Activated CD8-positive, alpha-beta memory T cell treated with anti-CD3 and anti-CD28 coated beads, Interleukin-2, amount 10 ng/mL, durations not matched to agents 7 days and 5 days (primary cell): ENCODE measurements around the gene SEMA4D. TPM values are rescaled to one million over a fixed set of nuclear protein-coding genes. Genes with fewer than 3 reads are reported as not detected.

Experiments used
- ATAC-seq: fragments of 150-1000 bp; cut with Tn5 transposase; one replicate; pipeline ENCODE4 v1.10.0; 2021; ENCODE audit warnings: moderate library complexity
- CTCF ChIA-PET: fragments of 350-600 bp; sonication (Branson Sonifier 250); formaldehyde crosslinking; loops from one replicate; lab custom pipeline; 2021; ENCODE audit warnings: antibody characterized with exemption; lab: Charles Lee
- DNase-seq: peaks from one replicate; pipeline ENCODE4 v3.0.0-alpha.2; 2020
- H3K27ac Mint-ChIP-seq: one replicate; pipeline ENCODE4 v1.8.0; 2021; ENCODE audit warnings: mild to moderate bottlenecking, mixed read lengths
- H3K27me3 Mint-ChIP-seq: one replicate; pipeline ENCODE4 v1.8.0; 2021; ENCODE audit warnings: mixed read lengths
- H3K36me3 Mint-ChIP-seq: one replicate; pipeline ENCODE4 v1.8.0; 2021; ENCODE audit warnings: mild to moderate bottlenecking, mixed read lengths
- H3K4me1 Mint-ChIP-seq: one replicate; pipeline ENCODE4 v1.8.0; 2021; ENCODE audit warnings: mixed read lengths
- H3K4me3 Mint-ChIP-seq: one replicate; pipeline ENCODE4 v1.8.0; 2021; ENCODE audit warnings: mild to moderate bottlenecking, moderate library complexity, mixed read lengths
- H3K9me3 Mint-ChIP-seq: one replicate; pipeline ENCODE4 v1.8.0; 2022; ENCODE audit warnings: low read depth, mixed read lengths
- total RNA-seq, 2 experiments: library from RNA; stranded (reverse); gene quantifications; one replicate each; pipeline ENCODE4 v1.2.3, GENCODE V29; 2021

The SEMA4D gene
- total RNA-seq, 2 experiments from 2014 or later, result 408 to 525 TPM

DNA sequence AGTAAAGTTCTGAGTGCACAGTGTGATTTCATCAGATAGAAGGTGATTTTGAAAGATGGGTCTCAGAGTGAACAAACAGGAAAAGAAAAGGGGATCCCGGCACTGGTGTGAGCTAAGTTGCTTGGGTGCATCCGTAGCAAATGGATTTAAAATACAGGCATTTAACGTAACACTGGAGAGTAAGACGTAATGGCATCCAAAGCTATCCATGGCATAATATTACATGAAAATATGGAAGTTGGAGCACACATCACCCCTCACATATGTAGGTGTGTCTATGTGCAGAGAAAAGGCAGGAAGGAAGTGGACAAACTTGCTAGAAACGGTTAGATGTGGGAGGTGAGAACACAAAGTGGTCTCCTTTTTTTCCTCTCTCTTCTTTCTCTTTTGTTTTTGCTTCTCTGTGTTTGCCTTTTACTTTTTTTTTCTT lies 38.2 kb upstream of the SEMA4D start:
- Mint-ChIP-seq H3K27ac (peak overlapping the region; percentile 97), H3K4me3 (peak overlapping the region; percentile 21), H3K4me1 (peaks cover 79% of the 10 kb centered on the region), H3K36me3 (no peaks in the 10 kb centered on the region), H3K27me3 (no peaks in the 10 kb centered on the region), H3K9me3 (no peaks in the 10 kb centered on the region)
- ATAC-seq, result peak; percentile 83
- CTCF ChIA-PET, result interaction anchor here (1.1 to 6.8 kb wide), 14 partner anchors 13 to 119 kb away, joined by 3 to 38 read pairs (median 4); no protein-coding TSS in a partner anchor
- peak; percentile 61 for DNase-seq

GRCh38 chr9:89535461-89535860 lies 37.5 kb upstream of the SEMA4D start:
- H3K4me3 Mint-ChIP-seq, result no peak overlapping the region
- H3K27ac Mint-ChIP-seq, result peak overlapping the region; percentile 97
- no peaks in the 10 kb centered on the region for H3K27me3 Mint-ChIP-seq
- no peaks in the 10 kb centered on the region for H3K9me3 Mint-ChIP-seq
- CTCF ChIA-PET, result interaction anchor here (1.2 to 6.8 kb wide), 10 partner anchors 12 to 119 kb away, joined by 3 to 38 read pairs (median 8); no protein-coding TSS in a partner anchor
- peaks cover 86% of the 10 kb centered on the region for H3K4me1 Mint-ChIP-seq
- H3K36me3 Mint-ChIP-seq, result no peaks in the 10 kb centered on the region
- ATAC-seq (no peak), DNase-seq (no peak)

- no peaks in the 10 kb centered on the region for H3K36me3 Mint-ChIP-seq
- CTCF ChIA-PET, result interaction anchor here (1.3 to 6.8 kb wide), 4 partner anchors 11 to 118 kb away, joined by 3 to 38 read pairs (median 6); no protein-coding TSS in a partner anchor
- H3K9me3 Mint-ChIP-seq, result no peaks in the 10 kb centered on the region
- DNase-seq (no peak), ATAC-seq (no peak)
- H3K27ac Mint-ChIP-seq, result peak overlapping the region; percentile 97
- H3K4me1 Mint-ChIP-seq, result peaks cover 91% of the 10 kb centered on the region
- H3K27me3 Mint-ChIP-seq, result no peaks in the 10 kb centered on the region
- peak overlapping the region; percentile 7 for H3K4me3 Mint-ChIP-seq
Measured at GRCh38 chr9:89534515-89535287, 36.8 kb upstream of the SEMA4D start.

DNA sequence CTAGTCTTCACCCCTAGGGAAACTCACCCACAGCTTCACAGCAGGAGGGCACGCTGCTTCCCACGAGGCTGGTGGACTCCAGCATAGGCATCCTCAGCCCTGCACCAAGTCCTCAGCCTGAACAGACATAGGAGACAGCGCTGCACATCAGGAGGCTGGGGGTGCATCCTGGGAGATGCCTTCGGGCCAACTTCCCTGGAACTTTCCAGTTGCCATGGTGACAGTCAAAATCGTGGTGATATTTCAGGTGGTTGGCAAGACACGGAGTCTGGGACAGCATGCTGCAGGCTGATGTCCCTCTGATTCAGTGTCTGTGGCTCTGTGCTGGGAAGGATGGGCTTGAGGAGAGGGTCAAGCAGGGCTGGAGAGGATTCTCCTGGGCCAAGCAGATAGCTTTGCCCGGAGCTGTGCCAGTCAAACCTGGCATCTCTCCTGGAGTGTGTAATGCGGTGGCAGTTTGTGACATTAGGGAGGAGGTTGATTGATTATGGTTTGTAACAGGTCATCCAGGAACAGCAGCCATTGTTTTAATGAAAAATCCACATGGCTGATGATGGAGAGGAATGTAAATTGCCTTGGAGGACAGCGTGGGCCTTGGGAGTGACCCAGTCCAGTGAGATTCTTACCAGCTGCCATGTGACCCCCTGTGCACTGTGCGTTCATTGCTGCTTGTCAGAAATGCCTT lies 35.6 kb upstream of the SEMA4D start:
- Mint-ChIP-seq H3K27me3 (no peaks in the 10 kb centered on the region), H3K27ac (peak overlapping the region; percentile 64), H3K4me3 (no peak overlapping the region), H3K36me3 (peaks cover under 1% of the 10 kb centered on the region), H3K9me3 (no peaks in the 10 kb centered on the region), H3K4me1 (peaks cover 90% of the 10 kb centered on the region)
- no peak for DNase-seq
- ATAC-seq, result no peak
- CTCF ChIA-PET, result interaction anchor here (1.3 to 6.8 kb wide), 3 partner anchors 10 to 15 kb away, joined by 4 to 38 read pairs (median 9); no protein-coding TSS in a partner anchor

DNA sequence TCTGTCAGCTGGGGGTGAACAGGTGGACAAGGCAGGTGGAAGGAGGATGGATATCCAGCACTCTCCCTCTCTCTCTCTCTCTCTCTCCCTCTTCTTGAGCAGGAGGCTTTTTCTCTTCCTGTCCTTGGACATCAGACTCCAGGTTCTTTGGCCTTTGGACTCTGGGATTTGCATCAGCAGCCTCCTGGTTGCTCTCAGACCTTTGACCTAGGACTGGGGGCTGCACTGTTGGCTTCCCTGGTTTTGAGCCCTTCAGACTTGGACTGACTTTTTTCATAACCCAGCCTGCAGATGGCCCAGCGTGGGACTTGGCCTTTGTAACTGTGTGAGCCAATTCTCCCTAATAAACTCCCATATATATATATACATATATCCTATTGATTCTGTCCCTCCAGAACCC lies 35.0 kb upstream of the SEMA4D start:
- Mint-ChIP-seq H3K36me3 (peaks cover 7% of the 10 kb centered on the region), H3K27me3 (no peaks in the 10 kb centered on the region), H3K4me1 (peaks cover 91% of the 10 kb centered on the region), H3K9me3 (peaks cover 2% of the 10 kb centered on the region), H3K4me3 (no peak overlapping the region), H3K27ac (peak overlapping the region; percentile 44)
- CTCF ChIA-PET, result interaction anchor here (1.4 to 6.8 kb wide), 3 partner anchors 9 to 34 kb away, joined by 4 to 38 read pairs (median 11); no protein-coding TSS in a partner anchor
- ATAC-seq (no peak), DNase-seq (no peak)

GRCh38 chr9:89532478-89532877 lies 34.6 kb upstream of the SEMA4D start:
- CTCF ChIA-PET, result interaction anchor here (0.9 to 6.8 kb wide), 4 partner anchors 9 to 126 kb away, joined by 3 to 38 read pairs (median 8); no protein-coding TSS in a partner anchor
- peaks cover 90% of the 10 kb centered on the region for H3K4me1 Mint-ChIP-seq
- H3K27me3 Mint-ChIP-seq, result no peaks in the 10 kb centered on the region
- peak overlapping the region; percentile 44 for H3K27ac Mint-ChIP-seq
- H3K9me3 Mint-ChIP-seq, result peaks cover 4% of the 10 kb centered on the region
- ATAC-seq (no peak), DNase-seq (no peak)
- peaks cover 10% of the 10 kb centered on the region for H3K36me3 Mint-ChIP-seq
- no peak overlapping the region for H3K4me3 Mint-ChIP-seq

DNA sequence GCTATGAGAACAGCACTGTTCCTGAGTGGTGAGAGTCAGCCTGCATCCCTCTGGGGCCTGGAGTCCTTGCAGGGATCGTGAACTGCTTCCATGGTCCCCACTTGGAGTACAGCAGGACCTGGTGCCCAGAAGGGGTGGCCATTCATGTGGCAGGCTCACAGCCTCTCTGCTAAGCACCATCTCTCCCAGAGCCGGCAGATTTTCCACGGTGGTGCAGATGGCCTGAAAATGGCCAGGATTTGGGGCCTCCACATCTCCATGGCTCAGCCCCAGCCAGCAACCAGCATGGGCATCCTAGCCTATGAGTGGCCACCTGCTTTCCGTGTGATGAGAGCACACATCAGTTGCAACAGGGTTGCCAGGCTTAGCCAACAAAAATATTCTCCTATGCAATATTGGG lies 33.9 kb upstream of the SEMA4D start:
- ATAC-seq (no peak), DNase-seq (no peak)
- Mint-ChIP-seq H3K9me3 (peaks cover 6% of the 10 kb centered on the region), H3K4me1 (peaks cover 89% of the 10 kb centered on the region), H3K36me3 (peaks cover 10% of the 10 kb centered on the region), H3K27me3 (no peaks in the 10 kb centered on the region), H3K27ac (no peak overlapping the region), H3K4me3 (no peak overlapping the region)
- CTCF ChIA-PET, result interaction anchor here (0.8 to 6.8 kb wide), 7 partner anchors 8 to 126 kb away, joined by 3 to 38 read pairs (median 4); no protein-coding TSS in a partner anchor

- Mint-ChIP-seq H3K4me1 (peaks cover 91% of the 10 kb centered on the region), H3K9me3 (peaks cover 6% of the 10 kb centered on the region), H3K36me3 (peaks cover 10% of the 10 kb centered on the region), H3K27me3 (no peaks in the 10 kb centered on the region), H3K27ac (peak overlapping the region; percentile 60), H3K4me3 (no peak overlapping the region)
- CTCF ChIA-PET, result interaction anchor here (0.8 to 2.3 kb wide), 5 partner anchors 10 to 120 kb away, joined by 3 to 11 read pairs (median 3); no protein-coding TSS in a partner anchor
- DNase-seq, result no peak
- no peak for ATAC-seq
Measured at GRCh38 chr9:89530726-89531125, 32.8 kb upstream of the SEMA4D start.

GRCh38 chr9:89529243-89530035 lies 31.5 kb upstream of the SEMA4D start:
- Mint-ChIP-seq H3K4me3 (peak overlapping the region; percentile 4), H3K9me3 (peaks cover 6% of the 10 kb centered on the region)
- CTCF ChIA-PET, result interaction anchor here (0.8 to 1.7 kb wide), 7 partner anchors 10 to 102 kb away, joined by 3 to 6 read pairs (median 3); partner anchors contain the start of gene SEMA4D

DNA sequence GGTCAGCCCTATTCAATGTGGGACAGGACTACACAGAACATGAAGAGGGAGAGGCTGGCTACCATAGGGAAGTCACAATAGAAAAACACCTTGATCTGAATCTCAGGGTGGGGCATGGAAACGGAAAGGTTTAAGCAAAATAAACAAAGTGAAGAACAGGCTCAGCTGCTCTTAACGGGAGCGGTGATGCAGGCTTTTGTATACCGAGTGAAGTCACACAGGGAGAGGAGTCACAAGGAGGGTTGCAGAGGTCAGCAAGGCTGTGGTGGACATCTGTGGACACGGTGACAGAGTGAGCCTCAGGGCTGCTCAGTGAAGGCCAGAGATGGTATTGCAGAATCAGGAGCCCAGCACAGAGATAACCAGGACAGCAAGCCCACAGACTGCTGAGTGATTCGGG lies 30.6 kb upstream of the SEMA4D start:
- DNase-seq (no peak), ATAC-seq (no peak)
- no peak overlapping the region for H3K4me3 Mint-ChIP-seq
- H3K27me3 Mint-ChIP-seq, result no peaks in the 10 kb centered on the region
- peak overlapping the region; percentile 18 for H3K27ac Mint-ChIP-seq
- CTCF ChIA-PET, result interaction anchor here (1.2 to 1.7 kb wide), 3 partner anchors 32 to 101 kb away, joined by 3 to 5 read pairs (median 4); no protein-coding TSS in a partner anchor
- H3K9me3 Mint-ChIP-seq, result peaks cover 6% of the 10 kb centered on the region
- H3K36me3 Mint-ChIP-seq, result peaks cover 12% of the 10 kb centered on the region
- peaks cover 92% of the 10 kb centered on the region for H3K4me1 Mint-ChIP-seq

More at GRCh38 chr9:89529243-89530035, 31.5 kb upstream of the SEMA4D start:
- DNase-seq (no peak), ATAC-seq (peak; percentile 43)
- H3K27ac Mint-ChIP-seq, result peak overlapping the region; percentile 70
- H3K27me3 Mint-ChIP-seq, result no peaks in the 10 kb centered on the region
- H3K4me1 Mint-ChIP-seq, result peaks cover 91% of the 10 kb centered on the region
- H3K36me3 Mint-ChIP-seq, result peaks cover 12% of the 10 kb centered on the region

GRCh38 chr9:89528131-89528530 lies 30.2 kb upstream of the SEMA4D start:
- H3K4me3 Mint-ChIP-seq, result no peak overlapping the region
- ATAC-seq, result no peak
- no peak overlapping the region for H3K27ac Mint-ChIP-seq
- H3K4me1 Mint-ChIP-seq, result peaks cover 92% of the 10 kb centered on the region
- CTCF ChIA-PET, result interaction anchor here (1.7 kb wide), 1 partner anchor 36 kb away, joined by 4 read pairs; no protein-coding TSS in a partner anchor
- peaks cover 6% of the 10 kb centered on the region for H3K9me3 Mint-ChIP-seq
- peaks cover 12% of the 10 kb centered on the region for H3K36me3 Mint-ChIP-seq
- H3K27me3 Mint-ChIP-seq, result no peaks in the 10 kb centered on the region
- no peak for DNase-seq

- DNase-seq, result no peak
- no peak for ATAC-seq
- Mint-ChIP-seq H3K27me3 (no peaks in the 10 kb centered on the region), H3K36me3 (peaks cover 12% of the 10 kb centered on the region), H3K9me3 (peaks cover 6% of the 10 kb centered on the region), H3K4me3 (no peak overlapping the region), H3K27ac (peak overlapping the region; percentile 53), H3K4me1 (peaks cover 93% of the 10 kb centered on the region)
- CTCF ChIA-PET, result interaction anchor here (1.2 to 1.4 kb wide), 2 partner anchors 21 to 98 kb away, joined by 4 to 5 read pairs; no protein-coding TSS in a partner anchor
Measured at GRCh38 chr9:89527084-89527483, 29.2 kb upstream of the SEMA4D start.
